NB4 (cell line): ENCODE measurements around the gene AHCY.

Experiments
- MYC ChIP-seq: IDR thresholded peaks from 2 replicates; pipeline ENCODE4 v1.6.1; 2011; ENCODE audit warnings: low read depth, low read length
- POLR2A ChIP-seq: IDR thresholded peaks from 2 replicates; pipeline ENCODE4 v1.6.1; 2011; ENCODE audit warnings: mild to moderate bottlenecking; ENCODE audit not compliant: insufficient read length; ENCODE audit errors: extremely low read depth
- TF ChIP-seq, protein P1 (sequence below): IDR thresholded peaks from one replicate; pipeline ENCODE4 v1.5.1; 2012; ENCODE audit warnings: low read depth, low read length
- TF ChIP-seq, protein P2 (sequence below): IDR thresholded peaks from 2 replicates; pipeline ENCODE4 v1.6.1; 2011; ENCODE audit warnings: low read depth, low read length

DNA sequence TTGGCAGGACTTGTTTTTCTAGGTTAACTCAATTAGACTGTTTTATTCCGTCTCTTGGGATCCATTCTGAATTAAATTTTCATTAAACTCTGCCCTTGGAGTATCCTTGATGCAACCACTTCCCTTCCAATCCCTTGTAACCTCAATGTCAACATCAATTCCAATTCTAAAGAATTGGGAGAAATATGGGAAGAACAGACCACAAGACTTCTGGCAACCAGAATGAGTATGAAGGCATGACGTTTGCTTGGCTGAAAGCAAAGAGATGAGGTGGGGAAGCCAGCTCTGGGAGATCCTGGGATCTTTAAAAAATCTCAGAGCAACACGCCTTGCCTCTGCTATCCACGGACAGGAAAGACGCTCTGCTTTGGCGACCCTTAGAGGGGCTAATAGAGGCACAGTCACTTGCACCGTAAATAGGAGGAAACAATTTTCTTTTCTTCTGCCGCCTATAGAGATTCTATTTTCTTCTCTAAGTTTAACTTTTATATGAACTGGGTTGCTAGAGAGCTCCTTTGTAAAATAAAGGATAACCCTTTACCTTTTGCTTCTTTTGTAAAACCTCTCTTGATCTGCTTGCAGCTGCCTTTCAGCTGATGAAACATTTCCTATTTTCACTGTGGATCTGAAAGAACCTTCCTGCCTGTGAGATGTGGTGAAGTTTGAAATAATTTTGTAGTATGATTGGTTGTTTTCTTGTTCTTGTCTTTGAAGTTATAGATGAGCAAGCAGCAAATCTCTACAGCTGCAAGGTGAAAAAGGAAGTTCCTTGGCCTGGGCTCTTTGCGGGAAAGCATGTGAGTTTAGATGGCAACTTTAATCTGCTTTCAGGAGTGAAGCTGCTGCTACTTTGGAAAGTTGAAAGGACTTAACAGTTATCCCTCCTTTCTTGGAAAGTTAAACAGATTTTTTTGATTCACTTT, 62.2 kb downstream of the AHCY start, which contains the start of gene ASIP:
- TF ChIP-seq, protein P1, sequence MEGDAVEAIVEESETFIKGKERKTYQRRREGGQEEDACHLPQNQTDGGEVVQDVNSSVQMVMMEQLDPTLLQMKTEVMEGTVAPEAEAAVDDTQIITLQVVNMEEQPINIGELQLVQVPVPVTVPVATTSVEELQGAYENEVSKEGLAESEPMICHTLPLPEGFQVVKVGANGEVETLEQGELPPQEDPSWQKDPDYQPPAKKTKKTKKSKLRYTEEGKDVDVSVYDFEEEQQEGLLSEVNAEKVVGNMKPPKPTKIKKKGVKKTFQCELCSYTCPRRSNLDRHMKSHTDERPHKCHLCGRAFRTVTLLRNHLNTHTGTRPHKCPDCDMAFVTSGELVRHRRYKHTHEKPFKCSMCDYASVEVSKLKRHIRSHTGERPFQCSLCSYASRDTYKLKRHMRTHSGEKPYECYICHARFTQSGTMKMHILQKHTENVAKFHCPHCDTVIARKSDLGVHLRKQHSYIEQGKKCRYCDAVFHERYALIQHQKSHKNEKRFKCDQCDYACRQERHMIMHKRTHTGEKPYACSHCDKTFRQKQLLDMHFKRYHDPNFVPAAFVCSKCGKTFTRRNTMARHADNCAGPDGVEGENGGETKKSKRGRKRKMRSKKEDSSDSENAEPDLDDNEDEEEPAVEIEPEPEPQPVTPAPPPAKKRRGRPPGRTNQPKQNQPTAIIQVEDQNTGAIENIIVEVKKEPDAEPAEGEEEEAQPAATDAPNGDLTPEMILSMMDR: no peak
- TF ChIP-seq, protein P2, sequence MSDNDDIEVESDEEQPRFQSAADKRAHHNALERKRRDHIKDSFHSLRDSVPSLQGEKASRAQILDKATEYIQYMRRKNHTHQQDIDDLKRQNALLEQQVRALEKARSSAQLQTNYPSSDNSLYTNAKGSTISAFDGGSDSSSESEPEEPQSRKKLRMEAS: no peak
- TF ChIP-seq POLR2A (no peak), MYC (no peak)
